GM18907 (cell line): Measurements from ENCODE around the gene ETFDH.
"Not testable (repeated sequence)": the region's sequence is repeated elsewhere in the genome, so short reads cannot be mapped to it uniquely, and the experiment has no call there.

Source experiments
- ATAC-seq: cut with Tn5 transposase; IDR thresholded peaks from one replicate; pipeline ENCODE4 v1.9.1; 2021; ENCODE audit warnings: mild to moderate bottlenecking, moderate library complexity; ENCODE audit not compliant: unreplicated experiment

Gene ETFDH

DNA sequence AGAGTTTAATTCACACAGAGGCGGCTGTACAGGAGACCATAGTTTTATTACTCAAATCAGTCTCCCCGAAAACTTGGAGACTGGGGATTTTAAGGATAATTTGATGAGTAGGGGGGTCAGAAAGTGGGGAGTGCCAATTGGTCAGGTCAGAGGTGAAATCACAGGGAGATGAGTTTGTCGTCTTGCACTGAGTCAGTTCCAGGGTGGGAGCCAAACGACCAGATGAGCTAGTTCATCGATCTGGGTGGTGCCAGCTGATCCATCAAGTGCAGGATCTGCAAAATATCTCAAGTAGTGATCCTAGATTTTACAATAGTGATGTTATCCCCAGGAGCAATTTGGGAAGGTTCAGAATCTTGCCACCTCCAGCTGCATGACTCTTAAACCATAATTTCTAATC lies 4.0 kb downstream of the ETFDH start:
- ATAC-seq = no peak

DNA sequence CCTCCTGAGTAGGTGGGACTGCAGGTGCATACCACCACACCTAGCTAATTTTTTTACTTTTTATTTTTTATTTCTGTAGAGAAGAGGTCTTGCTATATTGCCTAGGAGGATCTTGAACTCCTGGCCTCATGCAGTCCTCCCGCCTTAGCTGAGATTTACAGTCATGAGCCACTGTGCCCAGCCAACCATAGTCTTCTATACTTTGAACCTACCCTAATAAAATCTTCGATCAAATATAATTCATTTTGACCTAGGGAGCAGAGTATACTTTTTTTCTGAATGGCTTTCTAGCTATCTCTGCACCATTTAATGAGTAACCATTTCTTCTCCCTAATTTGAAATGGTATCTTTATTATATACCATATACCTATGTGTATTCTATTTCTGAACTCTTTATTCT lies 6.7 kb downstream of the ETFDH start:
- no peak for ATAC-seq

DNA sequence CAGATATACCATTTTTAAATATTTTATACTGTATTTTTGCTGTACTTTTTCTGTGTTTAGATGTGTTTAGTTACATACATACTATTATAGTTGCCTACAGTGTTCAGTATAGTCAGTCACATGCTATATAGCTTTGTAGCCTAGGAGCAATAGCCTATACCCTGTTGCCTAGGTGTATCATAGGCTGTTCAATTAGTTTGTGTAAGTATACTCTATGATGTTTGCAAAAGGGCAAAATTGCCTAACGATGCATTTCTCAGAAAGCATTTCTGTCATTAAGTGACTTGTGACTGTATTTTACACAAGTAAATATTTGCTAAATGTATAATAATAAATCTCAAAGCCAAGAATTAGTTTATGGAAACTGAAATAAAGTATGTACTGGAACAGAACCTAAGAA lies 9.5 kb downstream of the ETFDH start:
- no peak for ATAC-seq

DNA sequence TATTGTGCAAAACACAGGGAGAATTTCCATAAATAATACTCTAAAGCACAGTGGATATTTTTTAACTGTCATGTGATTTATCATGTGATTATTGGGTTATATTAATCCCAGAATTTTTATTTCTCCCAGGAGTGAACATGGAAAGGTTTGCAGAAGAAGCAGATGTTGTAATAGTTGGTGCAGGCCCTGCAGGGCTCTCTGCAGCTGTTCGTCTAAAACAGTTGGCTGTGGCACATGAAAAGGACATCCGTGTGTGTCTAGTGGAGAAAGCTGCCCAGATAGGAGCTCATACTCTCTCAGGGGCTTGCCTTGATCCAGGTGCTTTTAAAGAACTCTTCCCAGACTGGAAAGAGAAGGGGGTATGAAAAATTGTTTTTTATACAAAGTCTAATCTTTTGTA lies 10.0 kb downstream of the ETFDH start:
- ATAC-seq = no peak

DNA sequence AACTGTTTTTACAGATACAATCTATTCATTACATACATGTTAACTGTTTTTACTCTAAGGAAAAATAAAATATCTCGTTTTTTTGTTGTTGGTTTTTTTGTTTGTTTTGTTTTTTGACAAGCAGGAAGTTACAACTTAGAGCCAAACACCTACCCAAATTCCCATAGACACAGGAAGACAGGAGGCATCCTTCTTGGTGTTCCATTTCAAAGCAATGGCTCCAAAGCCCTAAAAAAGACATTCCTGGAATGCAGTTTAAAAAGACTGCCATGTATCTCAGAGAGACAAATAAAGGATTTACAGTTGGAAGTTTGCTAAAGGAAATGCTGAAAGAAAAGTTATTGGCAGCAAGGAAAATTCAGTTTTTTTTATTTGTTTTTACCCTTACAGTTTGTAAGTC lies 16.7 kb downstream of the ETFDH start:
- no peak for ATAC-seq

DNA sequence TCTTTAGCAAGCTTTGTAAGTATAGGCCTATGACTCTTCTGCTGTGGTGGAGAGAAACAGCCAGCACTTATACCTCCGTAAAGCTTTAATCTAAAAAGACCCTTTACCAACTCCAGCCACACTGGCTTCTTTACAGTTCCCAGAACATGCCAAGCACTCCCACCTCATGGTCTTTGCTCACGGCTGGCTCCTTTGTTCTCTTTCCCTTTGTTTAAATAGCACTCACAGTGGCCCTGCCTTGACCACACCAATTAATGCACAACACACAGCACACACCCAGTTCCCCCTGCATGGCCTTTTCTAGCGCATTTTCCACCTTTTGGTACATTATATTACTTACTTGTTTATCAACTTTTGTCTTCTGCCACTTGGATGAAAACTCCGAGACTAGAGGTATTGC lies 32.2 kb downstream of the ETFDH start:
- ATAC-seq = no peak

DNA sequence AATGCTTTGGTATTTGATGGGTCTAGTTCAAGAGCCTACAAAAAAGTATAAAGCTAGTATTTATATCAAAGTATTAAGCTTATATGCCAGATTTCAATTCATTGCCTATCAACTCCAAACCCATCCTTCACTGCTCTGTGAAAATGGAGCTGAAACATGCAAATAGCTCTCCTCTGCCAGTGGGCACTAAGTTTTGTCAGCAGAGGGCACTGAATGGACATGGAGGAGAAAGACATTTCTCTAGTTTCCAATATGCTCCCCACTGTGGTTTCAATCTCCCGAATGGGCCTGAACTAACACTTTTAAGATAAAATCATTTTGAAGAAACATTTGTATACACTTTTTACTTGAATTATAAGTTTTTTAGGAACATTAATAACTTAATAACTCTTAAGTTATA lies 38.7 kb downstream of the ETFDH start:
- no peak for ATAC-seq

DNA sequence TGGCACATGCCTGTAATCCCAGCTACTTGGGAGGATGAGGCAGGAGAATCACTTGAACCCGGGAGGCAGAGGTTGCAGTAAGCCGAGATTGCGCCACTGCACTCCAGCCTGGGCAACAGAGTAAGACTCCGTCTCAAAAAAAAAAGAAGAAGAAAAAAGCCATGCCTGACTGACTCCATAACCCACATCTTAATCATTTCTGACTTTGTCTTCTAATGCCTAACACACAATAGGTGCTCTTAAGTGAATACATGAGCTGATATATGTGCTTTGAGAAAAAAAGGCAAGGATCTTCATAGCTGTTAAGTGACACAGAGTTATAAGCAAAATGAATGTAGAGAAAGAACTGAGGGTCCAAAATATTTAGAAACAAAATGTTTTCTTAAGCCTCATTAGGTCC lies 40.5 kb downstream of the ETFDH start:
- not testable (repeated sequence) for ATAC-seq

DNA sequence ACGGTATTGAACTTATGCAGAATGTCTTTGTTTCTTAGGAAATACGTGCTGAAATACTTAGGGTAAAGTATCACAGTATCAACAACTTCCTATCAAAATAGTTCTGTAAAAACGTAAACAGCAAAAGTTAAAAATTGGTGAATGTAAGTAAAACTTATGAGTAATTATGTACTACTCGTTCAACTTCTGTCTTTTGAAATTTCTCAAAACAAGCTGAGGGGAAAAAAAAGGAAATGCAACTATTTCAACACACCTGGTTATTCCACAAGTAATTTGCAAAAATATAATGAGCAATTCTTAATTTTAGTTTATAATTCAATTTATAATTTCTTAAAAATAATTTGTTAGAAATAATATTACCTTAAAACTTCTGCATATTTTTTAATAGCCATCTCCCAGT lies 42.8 kb downstream of the ETFDH start:
- ATAC-seq = no peak

DNA sequence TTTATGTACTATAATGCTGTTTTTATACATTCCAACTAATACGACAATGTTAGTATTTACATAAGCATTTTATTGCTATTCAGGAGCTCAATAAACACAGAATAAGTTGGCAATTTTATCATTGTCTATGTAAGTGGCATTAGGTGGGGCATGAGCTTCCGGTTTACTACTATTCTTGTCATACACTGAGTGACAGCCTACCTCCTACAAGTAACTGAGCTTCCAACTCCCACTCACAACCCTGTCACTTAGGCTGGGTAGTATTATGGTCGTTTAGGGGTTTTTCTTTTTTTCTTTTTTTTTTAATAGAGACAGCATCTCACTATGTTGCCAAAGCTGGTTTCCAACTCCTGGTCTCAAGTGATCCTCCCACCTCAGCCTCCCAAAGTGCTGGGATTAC lies 43.7 kb downstream of the ETFDH start:
- ATAC-seq = no peak

DNA sequence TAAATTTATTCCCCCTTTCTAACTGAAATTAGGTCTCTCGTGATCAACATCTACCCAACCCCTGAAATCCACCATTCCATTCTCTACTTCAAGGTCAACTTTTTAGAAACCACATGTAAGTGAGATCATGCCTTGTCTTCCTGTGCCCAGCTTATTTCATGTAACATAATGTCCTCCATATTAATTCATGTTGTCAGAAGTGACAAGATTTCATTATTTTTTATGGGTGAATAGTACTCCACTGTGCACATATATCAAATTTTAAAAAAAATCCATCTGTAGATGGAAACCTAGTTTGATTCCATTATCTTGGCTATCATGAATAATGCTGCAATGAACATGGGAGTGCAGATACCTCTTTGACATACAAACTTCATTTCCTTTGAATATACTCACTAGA lies 49.6 kb downstream of the ETFDH start:
- ATAC-seq = no peak

DNA sequence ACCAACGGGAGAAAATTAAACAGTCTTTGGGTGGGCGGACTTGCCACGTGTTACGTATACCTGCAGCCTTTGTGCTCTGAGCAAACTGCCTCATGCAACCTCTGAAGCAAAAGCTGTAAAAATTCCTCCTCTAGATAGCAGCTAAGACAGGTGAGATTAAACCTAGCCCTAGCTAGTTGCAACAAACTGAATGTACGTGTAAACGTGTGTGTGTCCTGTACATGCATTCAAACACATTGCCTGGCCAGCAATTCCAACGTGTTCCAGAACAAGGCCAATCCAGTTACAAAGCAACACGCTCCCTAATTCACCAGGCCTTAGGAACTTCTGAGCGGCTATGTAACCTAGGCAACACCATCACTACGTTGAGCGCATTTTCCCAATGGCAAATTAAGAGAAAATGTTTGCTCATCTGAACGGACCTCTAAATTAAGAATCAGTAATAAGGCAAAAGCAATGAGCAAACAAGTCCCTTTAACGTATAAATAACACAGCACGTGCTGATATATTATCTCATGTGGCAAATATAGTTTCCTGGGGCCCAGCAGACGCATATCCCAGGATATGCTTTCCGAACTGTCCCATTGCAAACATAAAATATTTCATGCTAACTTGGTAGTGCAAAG lies 50.3 kb downstream of the ETFDH start:
- ATAC-seq = peak; percentile 26

DNA sequence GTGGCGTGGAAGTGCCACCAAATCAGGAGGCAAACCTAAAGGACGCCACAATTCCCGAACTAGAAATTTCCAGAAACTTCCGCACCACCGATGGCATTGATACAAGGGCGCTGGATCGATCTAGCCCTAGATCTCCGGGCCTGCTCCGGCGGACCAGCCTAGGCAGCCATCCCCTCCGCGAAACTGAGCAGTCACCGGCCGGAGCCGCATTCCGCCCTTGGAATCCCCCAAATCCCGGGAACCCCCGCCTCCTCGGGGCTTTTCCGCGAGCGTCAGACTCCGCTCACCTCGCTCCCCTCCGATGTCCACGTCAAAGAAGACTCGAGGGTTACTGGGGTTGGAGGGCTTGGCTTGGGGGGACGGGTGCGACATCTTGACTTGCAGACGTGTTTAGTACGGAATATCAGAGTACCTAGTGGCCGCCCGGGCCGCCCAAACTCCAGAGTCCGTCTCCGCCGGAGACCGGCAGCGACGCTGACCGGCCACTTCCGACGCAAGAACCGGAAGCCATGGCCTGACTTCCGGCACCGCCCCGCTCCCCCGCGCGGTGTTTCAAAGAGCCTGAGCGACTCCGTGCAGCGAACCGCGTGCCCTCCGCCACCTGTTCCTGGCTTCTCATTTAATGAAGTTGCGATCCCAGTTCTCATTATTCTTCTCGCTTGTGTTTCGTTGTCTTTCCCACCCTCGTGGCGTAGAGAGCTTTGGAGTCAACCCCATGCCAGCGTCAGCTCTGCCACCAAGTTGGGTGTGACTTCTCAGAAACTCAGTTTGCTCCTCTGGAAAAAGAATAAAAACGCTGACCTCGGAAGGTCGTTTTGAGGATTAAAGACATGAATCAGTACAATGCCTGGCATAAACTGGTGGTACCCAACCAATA lies 51.1 kb downstream of the ETFDH start, which contains the start of gene PPID:
Gene PPID, minus strand, starts transcription at position 480 of the 877 bp plus-strand sequence. Its CDS starts 108 bp downstream, at position 372.
- peak; percentile 98 for ATAC-seq

DNA sequence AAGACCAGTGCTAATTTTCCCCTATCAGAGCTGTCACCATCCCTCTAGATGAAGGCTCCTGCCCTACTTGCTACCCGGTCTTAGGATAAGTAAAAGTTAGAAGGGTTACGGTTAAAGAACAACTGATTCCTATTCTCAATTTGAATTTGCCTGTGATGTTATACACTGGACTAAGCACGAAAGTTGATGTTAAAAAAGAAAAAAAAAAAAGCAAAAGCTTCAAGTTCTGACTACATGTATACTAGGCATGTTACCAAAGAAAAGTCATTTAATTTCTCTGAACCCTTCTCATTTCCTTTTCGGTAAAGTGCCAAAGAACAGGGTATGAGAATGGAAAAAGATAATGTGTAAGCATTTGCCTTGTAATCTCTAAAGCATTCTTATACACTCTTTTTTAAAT lies 52.5 kb downstream of the ETFDH start:
- ATAC-seq = no peak

DNA sequence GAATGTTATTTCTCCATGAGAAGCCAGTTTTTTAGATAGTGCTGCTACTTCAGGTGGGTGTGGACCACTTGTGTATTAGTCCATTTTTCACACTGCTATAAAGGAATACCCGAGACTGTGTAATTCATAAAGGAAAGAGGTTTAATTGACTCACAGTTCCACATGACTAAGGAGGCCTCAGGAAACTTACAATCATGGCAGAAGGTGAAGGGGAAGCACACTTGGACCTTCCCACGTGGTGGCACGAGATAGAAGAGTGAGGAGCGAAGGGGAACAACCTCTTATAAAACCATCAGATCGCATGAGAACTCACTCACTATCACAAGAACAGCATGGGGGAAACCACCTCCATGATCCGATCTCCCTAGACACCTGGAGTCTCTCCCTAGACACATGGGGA lies 54.5 kb downstream of the ETFDH start:
- ATAC-seq = no peak

DNA sequence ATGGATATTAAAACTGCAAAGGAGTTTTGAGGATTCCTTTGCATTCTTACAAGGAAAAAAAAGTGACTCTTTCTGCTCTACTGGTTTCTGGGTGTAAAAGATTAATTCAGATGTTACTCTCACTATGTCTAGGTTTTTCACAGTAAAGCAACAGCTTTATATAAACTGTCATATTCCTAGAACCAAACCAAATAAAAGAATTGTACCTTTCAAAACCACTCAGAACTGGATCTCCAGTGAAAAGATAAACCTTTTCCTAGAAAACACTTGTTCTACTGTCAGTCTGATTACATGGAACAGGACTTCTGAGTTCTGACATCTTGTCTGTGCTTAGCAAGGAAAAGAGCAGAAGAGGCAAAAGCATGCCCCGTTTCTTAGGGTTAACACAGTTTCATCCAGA lies 56.1 kb downstream of the ETFDH start:
- no peak for ATAC-seq

DNA sequence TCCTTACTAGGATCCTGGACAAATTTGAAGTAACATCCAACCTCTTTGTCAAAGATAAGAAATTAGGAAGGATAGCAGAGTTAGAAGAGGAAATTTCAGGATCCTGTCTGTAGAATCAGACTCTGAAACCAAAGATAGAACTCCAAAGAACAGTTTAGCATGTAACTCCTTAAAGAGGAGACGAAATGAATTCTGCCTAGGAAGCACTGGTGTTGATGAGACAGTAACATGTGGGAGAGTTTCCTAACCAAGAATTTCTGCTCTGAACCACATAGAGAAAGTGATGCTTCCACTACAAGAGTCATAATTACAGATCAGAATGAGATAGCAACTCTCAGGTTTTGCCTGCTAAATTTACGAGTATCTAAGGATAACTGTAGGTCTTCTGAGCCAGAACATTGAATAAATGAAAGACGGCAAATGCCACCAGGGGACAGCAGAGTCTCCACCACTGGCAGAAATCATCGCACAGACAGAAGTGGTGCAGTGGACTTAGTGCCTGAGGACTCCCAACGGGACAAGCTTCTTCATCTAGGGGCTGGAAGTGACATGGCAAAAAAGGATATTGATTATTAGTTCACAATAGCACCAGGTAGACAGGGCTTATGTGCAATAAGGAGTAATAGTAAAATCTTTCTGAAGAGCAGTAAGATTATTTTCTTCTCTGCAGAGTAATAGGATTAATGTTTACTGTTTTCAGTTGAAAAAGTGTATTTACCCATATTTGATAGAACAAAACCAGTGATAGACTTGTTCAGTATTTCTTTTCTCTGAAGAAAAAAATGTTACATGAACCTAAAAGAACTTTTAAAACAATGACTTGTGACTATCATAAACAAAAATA lies 57.8 kb downstream of the ETFDH start:
- ATAC-seq = peak; percentile 94

DNA sequence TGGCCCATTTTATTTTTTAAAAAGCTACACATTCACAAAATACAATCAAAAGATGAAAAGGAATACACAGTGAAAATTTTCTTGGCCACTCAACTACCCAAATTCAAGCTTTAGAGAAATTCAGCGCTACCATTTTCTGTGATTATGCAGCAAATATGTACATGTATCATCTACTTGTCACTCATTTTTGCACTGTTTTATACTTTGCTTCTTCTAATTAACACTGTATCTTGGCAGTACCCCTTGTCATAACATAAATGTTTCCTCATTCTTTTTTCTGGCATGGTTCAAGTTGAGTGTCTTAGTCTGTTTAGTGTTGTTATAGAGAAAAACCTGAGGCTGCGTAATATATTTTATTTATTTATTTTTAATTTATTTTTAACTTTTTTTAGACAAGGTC lies 66.8 kb downstream of the ETFDH start:
- ATAC-seq = no peak

DNA sequence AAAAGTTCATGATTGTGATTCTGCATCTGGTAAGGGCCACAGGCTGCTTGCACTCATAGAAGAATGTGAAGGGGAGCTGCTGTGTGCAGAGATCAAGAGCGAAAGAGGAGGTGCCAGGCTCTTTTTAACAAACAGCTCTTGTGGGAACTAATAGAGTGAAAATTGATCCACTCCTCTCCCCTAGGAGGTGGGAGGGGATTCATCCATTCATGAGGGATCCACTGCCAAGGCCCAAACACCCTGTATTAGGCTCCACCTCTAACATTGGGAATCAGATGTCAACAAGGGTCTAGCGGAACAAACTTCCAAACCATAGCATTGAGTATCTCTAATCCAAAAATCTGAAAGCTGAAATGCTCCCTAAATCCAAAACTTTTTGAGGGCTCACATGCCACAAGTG lies 67.5 kb downstream of the ETFDH start:
- ATAC-seq = no peak

DNA sequence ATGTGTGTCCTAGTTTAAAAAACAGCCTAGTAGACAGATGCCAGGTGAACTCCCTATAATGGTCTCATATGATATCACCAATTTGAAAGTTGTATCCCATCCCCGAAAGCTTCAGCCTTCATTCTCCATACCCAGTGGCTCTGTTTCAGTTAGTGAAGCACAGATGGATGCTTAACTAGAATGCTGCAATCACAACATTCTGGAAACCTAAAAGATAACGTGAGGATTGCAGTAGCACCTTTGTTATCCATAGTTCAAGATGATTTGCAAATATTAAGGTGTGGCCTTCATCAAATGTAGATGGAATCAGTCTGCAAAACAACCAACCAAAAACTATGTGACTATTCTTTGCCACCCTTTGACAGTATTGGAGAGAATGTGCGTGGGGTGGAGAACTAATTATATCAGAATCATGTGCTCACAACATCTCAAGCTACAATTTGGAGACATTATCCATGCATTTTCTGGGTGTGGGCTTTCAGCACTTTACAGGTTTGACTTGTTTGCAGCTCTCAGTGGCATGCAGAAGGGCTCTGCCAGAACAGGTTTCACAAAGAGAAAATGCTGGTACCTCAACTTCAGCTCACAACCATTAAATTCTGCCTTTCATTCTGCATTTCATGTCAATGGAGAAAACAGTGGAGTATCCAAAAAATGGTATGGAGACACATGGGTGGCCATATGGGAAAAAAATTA lies 69.4 kb downstream of the ETFDH start:
- no peak for ATAC-seq

DNA sequence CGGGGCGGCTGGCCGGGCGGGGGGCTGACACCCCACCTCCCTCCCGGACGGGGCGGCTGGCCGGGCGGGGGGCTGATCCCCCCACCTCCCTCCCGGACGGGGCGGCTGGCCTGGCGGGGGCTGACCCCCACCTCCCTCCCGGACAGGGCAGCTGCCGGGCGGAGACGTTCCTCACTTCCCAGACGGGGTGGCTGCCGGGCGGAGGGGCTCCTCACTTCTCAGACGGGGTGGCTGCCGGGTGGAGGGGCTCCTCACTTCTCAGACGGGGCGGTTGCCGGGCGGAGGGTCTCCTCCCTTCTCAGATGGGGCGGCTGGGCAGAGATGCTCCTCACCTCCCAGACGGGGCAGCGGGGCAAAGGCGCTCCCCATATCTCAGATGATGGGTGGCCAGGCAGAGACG lies 74.4 kb downstream of the ETFDH start:
- ATAC-seq = not testable (repeated sequence)
